GM21360 (cell line): ENCODE results near the gene SYNE2.

Source experiments
- ATAC-seq: cut with Tn5 transposase; IDR thresholded peaks from one replicate; pipeline ENCODE4 v1.9.1; 2021; ENCODE audit warnings: mild to moderate bottlenecking, moderate library complexity; ENCODE audit not compliant: unreplicated experiment

SYNE2 gene

DNA sequence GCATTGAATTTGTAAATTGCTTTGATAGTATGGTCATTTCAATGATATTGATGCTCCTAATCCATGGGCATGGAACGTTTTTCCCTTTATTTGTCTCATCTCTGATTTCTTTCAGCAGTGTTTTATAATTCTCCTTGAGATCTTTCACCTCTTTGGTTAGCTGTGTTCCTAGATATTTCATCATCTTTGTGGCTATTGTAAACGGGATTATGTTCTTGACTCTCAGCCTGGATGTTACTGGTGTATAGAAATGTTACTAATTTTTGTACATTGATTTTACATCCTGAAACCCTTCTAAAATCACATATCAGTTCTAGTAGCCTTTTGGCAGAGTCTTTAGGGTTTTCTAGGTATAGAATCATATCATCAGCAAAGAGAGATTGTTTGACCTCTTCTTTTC is 52.6 kb downstream of the SYNE2 start:
- no peak for ATAC-seq

DNA sequence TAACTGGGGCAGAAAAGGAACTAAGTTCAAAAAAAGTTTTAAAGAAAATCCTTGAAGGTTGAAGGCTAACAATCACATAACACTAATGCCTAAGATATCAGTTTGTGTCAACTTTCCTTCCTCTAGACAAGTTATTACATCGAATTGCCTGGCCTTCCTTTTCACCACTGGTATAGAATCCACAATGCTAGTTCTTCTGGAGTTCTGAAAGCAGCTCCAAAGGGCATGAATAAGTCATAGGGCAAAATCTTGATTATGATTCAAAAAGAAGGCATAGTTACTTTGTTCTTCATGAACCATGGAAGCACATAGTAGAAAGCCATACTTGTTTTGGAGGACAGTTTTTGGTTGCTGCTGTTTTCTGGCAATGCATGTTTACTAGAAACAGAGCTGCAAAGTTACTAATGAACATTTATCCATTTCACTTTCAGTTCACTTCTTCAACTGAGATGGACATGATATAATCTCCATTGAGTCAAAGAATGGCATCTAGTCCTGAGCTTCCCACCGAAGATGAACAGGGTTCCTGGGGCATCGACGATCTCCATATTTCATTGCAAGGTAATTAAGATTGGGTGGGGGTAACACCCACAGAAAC is 56.0 kb downstream of the SYNE2 start:
- no peak for ATAC-seq

DNA sequence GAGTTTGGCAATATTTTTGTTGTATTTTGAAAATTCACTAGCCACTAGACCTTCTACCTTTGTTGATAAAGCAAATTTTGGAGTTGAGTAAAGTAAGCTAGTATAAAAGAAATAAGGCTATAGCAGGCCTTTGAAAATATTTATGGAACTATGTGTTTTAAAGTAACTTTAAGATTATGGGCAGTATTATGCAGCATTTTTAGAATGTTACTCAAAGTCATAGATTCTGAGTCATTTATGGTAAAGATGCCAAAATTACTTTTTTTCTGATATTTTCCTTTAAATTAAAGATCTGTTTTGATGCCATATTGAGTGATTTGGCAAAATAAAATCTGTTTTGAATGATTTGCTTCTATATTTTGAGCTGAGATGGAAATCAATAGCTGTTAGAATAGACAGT is 57.2 kb downstream of the SYNE2 start:
- no peak for ATAC-seq

DNA sequence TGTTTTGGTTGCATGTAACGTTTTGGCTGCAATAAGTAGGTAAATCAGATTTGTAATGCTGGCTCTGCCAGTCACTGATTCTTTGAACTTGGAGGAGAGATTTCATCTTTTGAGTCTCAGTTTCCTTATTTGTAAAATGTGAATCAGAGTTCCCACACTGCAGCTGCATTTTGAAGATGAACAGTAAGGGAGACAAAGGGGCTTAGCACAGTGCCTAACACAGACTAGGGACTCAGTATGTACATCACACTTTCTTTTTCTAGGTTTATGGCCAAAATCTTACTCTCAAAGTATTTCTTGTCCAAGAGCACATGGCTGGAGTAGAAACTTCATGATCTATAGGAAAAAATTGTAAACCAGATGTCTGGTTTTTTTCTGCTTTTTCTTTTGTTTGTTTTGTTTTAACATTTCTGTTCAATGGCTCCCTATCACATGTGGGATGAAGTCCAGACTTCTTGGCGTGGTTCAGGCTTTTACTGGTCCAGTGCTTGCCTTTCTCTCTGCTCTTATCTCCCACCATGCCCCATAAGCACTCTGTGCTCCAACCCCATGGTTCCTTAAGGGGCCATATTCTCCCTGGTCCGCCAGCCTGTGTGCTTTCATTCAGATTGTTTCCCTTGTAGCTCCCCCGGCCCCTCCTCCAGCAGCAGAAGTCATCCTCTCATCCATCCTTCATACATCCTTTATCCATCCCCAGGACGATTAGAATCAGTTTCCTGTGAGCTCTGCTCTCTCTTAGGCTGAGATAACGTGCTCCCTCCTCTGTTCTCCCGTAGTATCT is 58.0 kb downstream of the SYNE2 start:
- no peak for ATAC-seq

DNA sequence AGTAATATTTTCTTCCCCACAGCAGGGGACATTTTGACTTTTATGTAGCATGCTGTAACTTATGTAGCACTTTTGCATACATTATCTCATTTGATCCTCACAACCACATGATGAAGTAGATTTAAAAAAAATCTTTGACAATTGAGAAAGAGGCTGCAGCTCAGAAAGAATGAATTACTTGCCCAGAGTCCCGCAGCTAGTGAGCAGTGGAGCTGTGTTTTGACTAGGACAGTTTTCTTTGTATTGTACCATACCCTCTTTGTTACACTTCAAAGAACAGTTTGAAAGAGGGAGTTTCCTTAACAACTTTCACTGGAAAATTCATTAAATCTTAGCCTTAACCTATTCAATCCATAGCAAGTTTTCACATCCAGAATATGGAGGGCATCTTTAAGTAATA is 58.6 kb downstream of the SYNE2 start:
- no peak for ATAC-seq

- ATAC-seq: no peak
Measured at GRCh38 chr14:63912286-63912685, 59.5 kb downstream of the SYNE2 start.

DNA sequence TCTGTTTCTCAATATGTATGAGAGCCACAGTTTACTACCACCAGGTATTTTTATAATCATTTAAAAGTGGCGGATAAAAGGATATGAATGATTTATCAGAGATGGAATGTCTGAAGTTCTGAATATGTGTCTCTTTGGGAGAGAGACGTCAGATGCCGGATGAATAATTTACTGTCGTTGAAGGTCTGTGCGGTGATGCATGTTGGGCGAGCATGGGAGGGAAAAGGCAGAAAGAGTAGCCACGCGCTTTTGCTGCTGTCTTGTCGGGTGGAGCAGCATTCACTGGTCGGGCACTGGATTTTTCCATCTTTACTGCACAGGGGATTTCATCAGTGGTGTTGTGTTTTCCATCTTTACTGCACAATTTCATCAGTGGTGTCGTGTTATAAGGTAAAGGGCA is 65.6 kb downstream of the SYNE2 start:
- ATAC-seq: no peak

GRCh38 chr14:63922696-63923421 is 70.1 kb downstream of the SYNE2 start:
- no peak for ATAC-seq

DNA sequence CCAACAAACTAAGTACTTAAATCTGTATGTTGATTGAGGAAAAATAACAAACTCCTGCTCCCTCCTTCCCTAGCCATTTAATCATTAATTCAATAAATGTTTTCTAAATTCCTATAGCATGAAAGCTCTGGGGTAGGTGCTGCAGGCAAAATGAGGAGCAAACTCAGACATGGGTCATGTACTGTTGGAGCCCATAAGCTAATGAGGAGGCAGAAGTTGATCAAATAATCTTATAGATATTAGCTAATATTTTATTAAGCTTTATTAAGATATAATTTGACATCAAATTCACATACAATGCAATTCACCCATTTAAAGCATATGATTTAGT is 70.6 kb downstream of the SYNE2 start:
- ATAC-seq: no peak

DNA sequence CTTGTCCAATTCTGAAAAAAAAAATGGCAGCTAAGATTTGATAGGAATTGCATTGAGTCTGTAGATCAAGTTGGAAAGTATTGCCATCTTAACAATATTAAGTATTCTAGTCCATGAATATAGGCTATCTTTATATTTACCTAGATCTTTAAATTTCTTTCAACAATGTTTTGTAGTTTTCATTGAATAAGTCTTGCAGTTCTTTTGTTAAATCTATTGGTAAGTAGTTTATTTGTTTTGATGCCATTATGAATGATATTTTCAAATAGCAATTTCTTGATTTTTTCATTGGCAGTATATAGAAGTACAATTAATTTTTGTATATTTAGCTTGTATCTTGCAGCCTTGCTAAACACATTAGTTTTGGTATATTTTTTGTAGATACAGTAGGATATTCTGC is 71.6 kb downstream of the SYNE2 start:
- no peak for ATAC-seq

DNA sequence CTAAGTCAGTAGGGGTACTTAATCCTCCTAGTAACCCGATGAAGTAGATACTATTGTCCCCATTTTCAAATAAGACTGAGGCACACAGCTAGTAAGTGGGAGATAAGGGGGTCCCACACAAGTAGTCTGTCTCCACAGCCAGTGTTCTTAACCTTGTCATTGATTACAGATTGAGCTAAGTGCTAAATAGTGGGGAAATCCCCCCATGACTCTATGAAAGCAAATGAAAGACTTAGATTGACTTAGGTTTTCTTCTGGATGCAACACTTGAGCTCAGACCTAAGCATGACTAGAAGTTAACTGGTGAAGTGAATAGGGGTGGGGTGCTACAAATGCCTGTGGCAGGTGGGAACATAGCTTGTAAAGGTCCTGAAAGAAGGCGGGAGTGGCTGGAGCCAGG is 73.8 kb downstream of the SYNE2 start:
- no peak for ATAC-seq

GRCh38 chr14:63928744-63929174 is 76.0 kb downstream of the SYNE2 start:
- ATAC-seq: no peak

DNA sequence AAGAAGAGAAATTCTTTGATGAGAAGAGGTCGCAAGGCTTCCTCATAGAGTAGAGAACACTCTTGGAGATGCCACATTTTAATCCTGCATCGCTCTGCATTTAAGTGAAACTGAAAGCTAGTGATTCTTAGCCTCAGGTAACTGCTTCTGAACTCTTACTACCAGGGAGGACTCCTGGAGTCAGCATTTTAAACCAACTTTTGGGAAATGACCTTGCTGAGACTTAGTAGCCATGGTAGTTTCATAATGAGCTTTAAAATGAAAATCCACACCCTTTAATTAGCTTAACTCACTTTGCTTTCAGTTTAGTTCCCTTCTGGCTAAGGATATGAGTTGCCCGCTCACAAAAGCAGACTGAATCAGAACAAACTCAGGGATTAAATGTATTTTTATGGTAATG is 80.3 kb downstream of the SYNE2 start:
- ATAC-seq: no peak

GRCh38 chr14:63933711-63934110 is 80.9 kb downstream of the SYNE2 start:
- no peak for ATAC-seq

DNA sequence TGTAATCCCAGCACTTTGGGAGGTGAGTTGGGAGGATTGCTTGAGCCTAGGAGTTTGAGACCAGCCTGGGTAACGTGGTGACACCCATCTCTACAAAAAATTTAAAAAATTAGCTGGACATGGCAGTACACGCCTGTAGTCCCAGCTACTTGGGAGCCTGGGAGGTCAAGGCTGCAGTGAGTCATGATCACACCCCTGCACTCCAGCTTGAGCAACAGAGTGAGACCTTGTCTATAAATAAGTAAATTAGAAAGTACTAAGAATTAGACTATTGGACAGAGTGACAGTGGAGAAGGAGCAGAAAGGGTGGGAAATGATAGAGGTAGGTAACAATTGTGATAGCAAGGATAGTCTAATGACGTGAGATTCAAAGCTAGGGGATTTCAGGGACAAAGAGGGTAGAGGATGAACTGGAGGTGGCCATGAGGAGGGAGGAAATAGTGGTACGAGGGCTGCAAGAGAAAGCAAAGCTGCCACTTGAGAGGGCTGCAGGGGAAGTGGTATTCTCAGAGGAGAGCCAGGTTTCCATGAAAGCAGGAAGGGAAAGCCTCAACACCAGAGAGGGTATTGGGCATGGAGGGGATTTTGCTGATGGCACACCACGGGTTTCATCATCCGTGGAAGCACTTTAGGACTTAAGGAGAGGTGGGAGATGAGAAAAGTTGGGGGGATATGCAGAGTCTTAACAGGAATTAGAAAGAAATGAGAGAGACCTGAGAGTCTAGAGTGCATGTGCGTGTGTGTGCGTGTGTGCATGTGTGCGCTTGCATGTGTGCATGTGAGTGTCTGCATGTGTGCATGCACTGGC is 85.6 kb downstream of the SYNE2 start:
- peak; percentile 58 for ATAC-seq

DNA sequence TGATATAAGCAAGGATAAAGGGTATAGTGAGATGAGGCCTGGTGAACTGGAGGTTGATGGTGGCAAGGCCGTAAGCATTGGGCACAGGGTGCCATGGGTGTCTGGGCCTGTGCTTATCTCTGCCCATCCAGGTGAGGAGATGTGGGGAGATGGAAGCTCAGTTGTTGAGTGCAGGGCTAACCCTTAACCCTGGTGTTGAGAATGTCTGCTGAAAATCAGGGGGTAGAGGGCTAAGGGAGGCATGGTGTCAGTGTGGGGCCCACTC is 86.1 kb downstream of the SYNE2 start:
- ATAC-seq: no peak

GRCh38 chr14:63940387-63940786 is 87.6 kb downstream of the SYNE2 start:
- no peak for ATAC-seq

- ATAC-seq: no peak
Measured at GRCh38 chr14:63941023-63941422, 88.2 kb downstream of the SYNE2 start.

GRCh38 chr14:63949696-63950095 is 96.9 kb downstream of the SYNE2 start:
- no peak for ATAC-seq

- no peak for ATAC-seq
Measured at GRCh38 chr14:63951021-63951420, 98.2 kb downstream of the SYNE2 start.

- no peak for ATAC-seq
Measured at GRCh38 chr14:63951429-63951828, 98.6 kb downstream of the SYNE2 start.
